GM10266 (cell line): ENCODE results near the gene FETUB.
"Not testable (repeated sequence)": the region's sequence is repeated elsewhere in the genome, so short reads cannot be mapped to it uniquely, and the experiment has no call there.

Source experiments
- DNase-seq: peaks from one replicate; pipeline ENCODE4 v3.0.0; 2012; ENCODE audit errors: extremely low spot score
- CTCF ChIP-seq: IDR thresholded peaks from 2 replicates; pipeline ENCODE4 v1.5.1; 2012; ENCODE audit warnings: mild to moderate bottlenecking, low read depth; ENCODE audit not compliant: control insufficient read depth, insufficient read depth; ENCODE audit errors: missing control alignments

Gene FETUB

GRCh38 chr3:186678604-186679003 is 38.4 kb downstream of the FETUB start:
- no peak for TF ChIP-seq CTCF
- DNase-seq = no peak

GRCh38 chr3:186679151-186679550 is 39.0 kb downstream of the FETUB start:
- no peak for TF ChIP-seq CTCF

GRCh38 chr3:186680869-186681268 is 40.7 kb downstream of the FETUB start:
- DNase-seq = no peak
- no peak for TF ChIP-seq CTCF

More at GRCh38 chr3:186679151-186679550, 39.0 kb downstream of the FETUB start:
- DNase-seq = no peak

- TF ChIP-seq CTCF = no peak
- DNase-seq = no peak
These were observed 42.6 kb downstream of the FETUB start for GRCh38 chr3:186682812-186683211.

- TF ChIP-seq CTCF = no peak
- no peak for DNase-seq
These were observed 43.8 kb downstream of the FETUB start for GRCh38 chr3:186683979-186684378.

GRCh38 chr3:186686475-186686874 is 46.3 kb downstream of the FETUB start:
- DNase-seq = not testable (repeated sequence)

GRCh38 chr3:186687120-186687651 is 47.0 kb downstream of the FETUB start:
- DNase-seq = no peak
- TF ChIP-seq CTCF = no peak

- not testable (repeated sequence) for DNase-seq
These were observed 50.1 kb downstream of the FETUB start for GRCh38 chr3:186690304-186690703.

GRCh38 chr3:186691676-186692075 is 51.5 kb downstream of the FETUB start:
- TF ChIP-seq CTCF = no peak

More at GRCh38 chr3:186691676-186692075, 51.5 kb downstream of the FETUB start:
- DNase-seq = no peak
